Islet precursor cell (in vitro differentiated cells): Measurements from ENCODE around the gene ITPRID2.
A peak's percentile ranks its signal among the peaks of the same experiment; 100 is the strongest.
"Not testable (repeated sequence)": the region's sequence is repeated elsewhere in the genome, so short reads cannot be mapped to it uniquely, and the experiment has no call there.

Experiments used
- DNase-seq: peaks from one replicate; pipeline ENCODE4 v3.0.0-alpha.2; 2018

ITPRID2 gene

DNA sequence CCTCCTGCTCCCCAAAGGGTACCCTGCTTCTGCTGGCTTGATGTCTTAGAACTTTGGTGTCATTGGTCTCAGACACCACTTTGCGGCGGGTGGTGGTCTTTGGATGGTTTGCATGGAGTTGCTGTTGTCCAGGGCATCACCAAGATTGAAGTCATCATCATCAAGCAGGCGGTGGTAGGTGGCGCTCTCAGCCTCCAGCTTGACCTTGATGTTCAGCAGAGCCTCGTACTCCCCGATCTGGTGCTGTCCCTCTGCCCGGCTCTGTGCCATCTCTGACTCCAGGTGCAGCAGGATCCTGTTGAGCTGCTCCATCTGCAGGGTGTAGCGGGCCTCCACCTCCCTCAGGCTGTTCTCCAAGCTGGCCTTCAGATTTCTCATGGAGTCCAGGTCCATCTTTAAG lies 69.6 kb downstream of the ITPRID2 start:
- not testable (repeated sequence) for DNase-seq

DNA sequence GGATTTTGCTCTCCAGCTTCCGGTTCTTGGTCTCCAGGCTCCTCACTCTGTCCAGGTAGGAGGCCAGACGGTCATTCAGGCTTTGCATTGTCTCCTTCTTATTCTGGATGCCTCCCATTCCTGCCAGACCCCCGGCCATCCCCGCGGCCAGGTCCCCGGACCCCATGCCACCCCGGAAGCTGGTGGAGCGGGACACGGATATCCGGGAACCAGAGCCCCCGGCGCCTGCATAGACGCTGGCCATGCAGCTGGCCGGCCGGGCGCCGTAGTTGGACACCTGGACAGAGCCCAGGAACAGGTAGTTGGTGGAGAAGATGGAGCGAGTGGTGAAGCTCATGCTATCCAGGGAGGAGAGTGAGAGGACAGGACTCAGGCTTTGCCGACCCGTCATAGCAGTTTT lies 70.6 kb downstream of the ITPRID2 start:
- no peak for DNase-seq

DNA sequence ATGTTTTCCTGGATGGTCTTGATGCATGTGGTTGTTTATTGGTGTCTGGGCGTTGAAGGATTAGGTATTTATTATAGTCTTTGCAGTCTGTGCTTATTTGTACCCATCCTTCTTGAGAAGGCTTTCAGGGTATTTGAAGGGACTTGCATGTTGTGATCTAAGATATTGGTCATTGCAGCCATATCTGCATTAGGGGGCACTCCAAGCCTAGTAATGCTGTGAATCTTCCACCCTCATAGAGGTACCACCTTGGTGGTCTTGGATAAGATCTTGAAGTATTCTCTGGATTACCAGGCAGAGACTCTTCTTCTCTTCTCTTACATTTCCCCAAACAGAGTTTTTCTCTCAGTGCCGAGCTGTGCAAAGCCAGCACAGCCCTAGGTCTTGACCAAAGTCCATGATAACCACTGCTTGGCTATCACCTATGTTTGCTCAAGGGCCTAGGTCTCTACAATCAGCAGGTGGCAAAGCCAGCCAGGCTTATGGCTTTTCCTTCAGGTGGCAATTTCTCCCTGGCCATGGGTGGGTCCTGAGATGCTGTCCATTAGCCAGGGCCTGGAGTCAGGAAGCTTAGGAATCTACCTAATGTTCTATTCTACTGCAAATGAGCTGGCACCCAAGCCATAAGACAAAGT lies 78.7 kb downstream of the ITPRID2 start:
- DNase-seq, result no peak

DNA sequence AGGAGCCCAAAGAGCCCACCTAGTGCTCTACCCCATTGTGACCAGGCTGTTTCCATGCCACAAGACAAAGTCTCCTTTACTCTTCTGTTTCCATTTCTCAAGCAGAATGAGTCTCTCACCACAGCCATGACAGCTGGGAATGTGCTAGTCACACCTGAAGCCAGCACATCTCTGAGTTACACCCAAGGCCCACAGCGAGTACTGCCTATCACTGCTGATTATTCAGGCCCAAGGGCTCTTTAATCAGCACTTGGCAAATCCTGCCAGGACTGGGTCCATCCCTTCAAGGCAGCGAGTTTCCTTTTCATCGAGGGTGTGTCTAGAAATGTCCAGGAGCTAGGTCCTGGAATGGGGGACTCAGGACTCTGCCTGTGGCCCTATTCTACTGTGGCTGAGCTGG lies 79.5 kb downstream of the ITPRID2 start:
- DNase-seq, result no peak

DNA sequence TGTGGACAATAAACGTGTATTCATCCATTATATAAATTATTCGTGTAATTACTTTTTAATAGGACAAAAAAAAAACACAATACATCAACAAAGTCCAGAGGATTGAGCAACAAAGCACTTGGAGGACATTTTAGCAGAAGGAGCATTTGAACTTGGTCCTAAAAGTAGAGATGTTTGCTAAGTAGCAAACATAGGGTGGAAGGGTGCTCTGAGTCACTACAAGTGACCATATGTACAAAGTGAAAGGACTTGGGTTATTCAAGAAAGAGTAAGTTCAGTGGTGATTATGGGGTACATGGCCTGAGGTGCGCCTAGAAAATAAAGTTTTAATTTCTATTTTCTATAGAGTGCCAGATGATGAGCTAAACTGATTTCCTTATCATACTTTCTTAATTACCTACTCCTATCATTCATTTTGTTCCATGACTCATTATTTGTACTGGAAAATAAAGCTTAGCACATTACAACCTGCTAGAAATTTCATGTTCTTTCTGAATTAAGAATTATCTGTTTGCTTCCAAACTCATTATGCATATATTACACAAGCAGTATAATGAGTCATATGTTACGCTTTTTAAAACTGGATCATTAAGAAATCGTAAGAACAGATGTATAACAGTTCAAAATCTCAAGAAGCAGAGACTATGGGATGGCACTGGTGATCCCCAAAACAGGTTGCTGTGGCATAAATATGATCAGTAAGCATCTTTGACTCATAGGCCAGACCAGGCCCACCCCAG lies 81.1 kb downstream of the ITPRID2 start:
- DNase-seq, result no peak

DNA sequence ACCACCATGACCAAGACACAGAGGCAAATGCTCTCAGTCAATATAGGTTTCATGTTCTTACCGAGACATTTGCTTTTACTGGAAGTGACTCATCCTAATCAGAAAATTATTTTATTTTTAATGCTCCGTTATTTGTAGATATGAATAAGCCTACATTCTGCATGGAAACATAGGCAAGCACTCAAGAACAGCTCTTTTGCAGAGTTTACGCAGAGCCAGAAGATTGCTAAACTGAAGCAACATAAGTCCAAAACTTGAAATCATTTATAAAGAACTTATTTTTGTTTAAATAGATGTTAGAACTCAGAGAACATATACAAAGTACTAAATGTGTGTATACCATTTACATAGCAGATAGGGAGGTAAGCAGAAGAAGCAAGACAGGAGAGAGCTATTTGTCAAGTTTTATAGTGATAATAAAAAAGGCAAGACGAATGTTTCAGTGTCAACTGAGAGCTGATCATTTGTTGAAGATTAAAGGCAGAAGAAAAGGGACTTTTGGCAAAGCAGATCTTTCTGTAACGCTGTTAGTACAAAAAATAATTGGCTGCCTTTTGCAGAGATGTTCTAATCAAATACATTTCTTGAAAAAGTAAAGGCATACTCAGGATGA lies 81.7 kb downstream of the ITPRID2 start:
- DNase-seq, result no peak

DNA sequence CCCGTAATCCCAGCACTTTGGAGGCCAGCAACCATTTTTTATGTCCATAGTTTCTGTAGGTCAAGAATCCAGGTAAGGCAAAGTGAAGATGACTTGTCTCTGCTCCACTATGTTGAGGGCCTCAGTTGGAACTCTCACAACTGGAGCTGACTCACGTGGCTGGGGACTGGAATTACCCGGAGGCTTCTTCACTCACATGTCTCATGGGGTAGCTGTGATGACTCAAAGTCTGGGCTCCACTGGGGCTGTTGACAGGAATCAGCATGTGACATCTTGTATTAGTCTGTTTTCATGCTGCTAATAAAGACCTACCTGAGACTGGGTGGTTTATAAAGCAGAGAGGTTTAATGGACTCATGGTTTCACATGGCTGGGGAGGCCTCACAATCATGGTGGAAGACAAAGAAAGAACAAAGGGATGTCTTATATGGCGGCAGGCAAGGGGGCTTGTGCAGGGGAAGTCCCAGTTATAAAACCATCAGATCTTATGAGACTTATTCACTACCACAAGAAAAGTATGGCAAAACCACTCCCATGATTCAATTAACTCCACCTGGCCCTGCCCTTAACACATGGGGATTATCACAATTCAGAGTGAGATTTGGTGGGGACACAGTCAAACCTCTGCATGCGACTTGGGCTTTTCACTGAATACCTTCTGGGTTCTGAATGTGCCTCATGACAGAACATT lies 86.3 kb downstream of the ITPRID2 start:
- peak; percentile 85 for DNase-seq

DNA sequence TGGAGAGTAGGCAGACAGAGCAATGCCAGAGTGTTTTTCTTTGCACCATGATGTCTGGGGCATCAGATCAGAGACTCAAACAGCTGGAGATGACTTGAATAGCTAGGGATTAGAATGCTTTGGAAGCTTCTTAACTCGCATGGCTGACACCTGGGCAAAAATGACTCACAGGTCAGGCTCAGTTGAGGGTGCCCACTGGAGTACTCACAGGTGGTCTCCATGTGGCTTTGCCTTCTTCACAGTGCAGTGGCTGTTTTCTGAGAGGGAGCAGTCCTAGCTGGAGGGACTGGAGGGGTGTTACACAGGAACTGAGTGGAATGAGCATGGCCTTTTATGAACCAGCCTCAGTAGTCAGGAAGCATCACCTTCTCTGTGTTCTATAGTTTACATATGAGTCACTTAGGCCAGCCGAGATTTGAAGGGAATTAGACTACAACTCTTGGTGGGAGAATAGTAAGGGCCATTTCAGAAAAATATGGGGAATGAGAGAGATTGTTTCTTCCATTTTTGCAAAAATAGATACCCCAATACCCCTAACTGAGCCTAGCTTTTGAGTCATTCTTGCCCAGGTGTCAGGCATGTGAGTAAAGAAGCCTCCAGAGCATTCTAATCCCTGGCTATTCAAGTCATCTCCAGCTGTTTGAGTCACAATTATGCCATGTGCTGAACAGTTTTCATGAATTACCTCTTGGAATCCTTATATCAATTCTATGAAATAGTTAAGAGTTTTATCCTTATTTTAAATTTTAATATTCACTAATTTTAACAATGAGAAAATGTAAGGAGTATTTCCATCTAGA lies 87.0 kb downstream of the ITPRID2 start:
- DNase-seq, result no peak
